Stromal cell of bone marrow (primary cell): ENCODE data around the gene PCCA.
A peak's percentile ranks its signal among the peaks of the same experiment; 100 is the strongest.
"Not testable (repeated sequence)": the region's sequence is repeated elsewhere in the genome, so short reads cannot be mapped to it uniquely, and the experiment has no call there.

ENCODE experiments used
- DNase-seq: peaks from one replicate; pipeline ENCODE4 v3.0.0-alpha.2; 2012; ENCODE audit warnings: low read depth

Gene PCCA

GRCh38 chr13:100545684-100546061, 456.8 kb downstream of the PCCA start:
- no peak for DNase-seq

- no peak for DNase-seq
Measured at GRCh38 chr13:100546713-100547405, 458.0 kb downstream of the PCCA start.

GRCh38 chr13:100547791-100548201, 458.9 kb downstream of the PCCA start:
- no peak for DNase-seq

GRCh38 chr13:100549316-100549715, 460.4 kb downstream of the PCCA start:
- no peak for DNase-seq

GRCh38 chr13:100552755-100553154, 463.9 kb downstream of the PCCA start:
- DNase-seq, result no peak

- DNase-seq, result no peak
Measured at GRCh38 chr13:100559886-100560285, 471.0 kb downstream of the PCCA start.

- no peak for DNase-seq
Measured at GRCh38 chr13:100560498-100561157, 471.7 kb downstream of the PCCA start.

- no peak for DNase-seq
Measured at GRCh38 chr13:100561158-100561499, 472.2 kb downstream of the PCCA start.

- DNase-seq, result no peak
Measured at GRCh38 chr13:100561599-100562204, 472.8 kb downstream of the PCCA start.

- no peak for DNase-seq
Measured at GRCh38 chr13:100563779-100564178, 474.9 kb downstream of the PCCA start.

GRCh38 chr13:100564444-100565223, 475.7 kb downstream of the PCCA start:
- DNase-seq, result no peak

- no peak for DNase-seq
Measured at GRCh38 chr13:100565286-100565685, 476.4 kb downstream of the PCCA start.

GRCh38 chr13:100566543-100566942, 477.6 kb downstream of the PCCA start:
- no peak for DNase-seq

GRCh38 chr13:100573121-100573520, 484.2 kb downstream of the PCCA start:
- peak; percentile 60 for DNase-seq

GRCh38 chr13:100577239-100577638, 488.3 kb downstream of the PCCA start:
- not testable (repeated sequence) for DNase-seq
